Neutrophil (primary cell): ENCODE results near the gene HSFX2.
"Not testable (repeated sequence)": the region's sequence is repeated elsewhere in the genome, so short reads cannot be mapped to it uniquely, and the experiment has no call there.

ENCODE experiments used
- H3K27ac ChIP-seq: fragments of 200-600 bp; sonication (generic); 2 replicates; pipeline ENCODE4 v1.5.1; 2016; ENCODE audit warnings: mild to moderate bottlenecking, moderate library complexity
- H3K27me3 ChIP-seq: fragments of 200-600 bp; sonication (generic); 2 replicates; pipeline ENCODE4 v1.6.0; 2016; ENCODE audit warnings: mild to moderate bottlenecking
- H3K36me3 ChIP-seq: fragments of 200-600 bp; sonication (generic); 2 replicates; pipeline ENCODE4 v1.5.1; 2017
- H3K4me1 ChIP-seq, 2 experiments: fragments of 200-600 bp in 1 of 2; sonication (generic) in 1 of 2; 1 replicate in 1 of 2; 2 replicates in 1 of 2; pipeline versions ENCODE4 v1.5.1 to v1.6.1; 2013 to 2016; ENCODE audit warnings: low read depth in 1 of 2, low read length in 1 of 2, mild to moderate bottlenecking in 1 of 2, moderate library complexity in 1 of 2; ENCODE audit not compliant: control insufficient read depth in 1 of 2, insufficient read depth in 1 of 2
- H3K4me3 ChIP-seq, 2 experiments: fragments of 200-600 bp in 1 of 2; sonication (generic) in 1 of 2; 1 replicate in 1 of 2; 2 replicates in 1 of 2; pipeline ENCODE4 v1.5.1; 2013 to 2016; ENCODE audit warnings: low read depth in 1 of 2, low read length in 1 of 2, mild to moderate bottlenecking in 1 of 2, moderate library complexity in 1 of 2
- H3K9me3 ChIP-seq: fragments of 200-600 bp; sonication (generic); 2 replicates; pipeline ENCODE4 v1.5.1; 2016
- TF ChIP-seq, protein P1 (sequence below): fragments of 200-600 bp; sonication (generic); IDR thresholded peaks from 2 replicates; pipeline ENCODE4 v1.5.1; 2016; ENCODE audit warnings: antibody characterized with exemption

Gene HSFX2

DNA sequence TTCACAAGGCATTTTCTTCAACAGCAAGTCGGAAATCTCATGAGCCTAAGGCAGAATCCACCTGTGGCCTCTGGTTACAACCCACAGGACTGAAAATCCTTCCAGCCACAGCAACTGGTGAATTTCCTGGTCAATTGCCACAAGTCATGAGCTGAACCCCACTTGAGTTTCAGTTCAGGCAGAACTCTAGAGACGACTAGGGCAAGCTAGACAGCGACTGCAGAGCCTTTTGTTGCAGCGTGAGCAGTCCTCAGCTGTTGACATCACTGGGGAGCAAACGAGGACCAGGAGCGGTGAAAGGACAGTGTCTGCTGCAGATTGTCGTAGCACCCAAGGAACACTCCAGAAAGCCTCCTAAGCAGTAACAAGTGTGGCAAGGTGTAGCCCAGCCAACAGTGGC is 829 bp upstream of the HSFX2 start:
- not testable (repeated sequence) for H3K9me3 ChIP-seq, H3K4me1 ChIP-seq, H3K4me3 ChIP-seq, H3K36me3 ChIP-seq, H3K27ac ChIP-seq, H3K27me3 ChIP-seq

DNA sequence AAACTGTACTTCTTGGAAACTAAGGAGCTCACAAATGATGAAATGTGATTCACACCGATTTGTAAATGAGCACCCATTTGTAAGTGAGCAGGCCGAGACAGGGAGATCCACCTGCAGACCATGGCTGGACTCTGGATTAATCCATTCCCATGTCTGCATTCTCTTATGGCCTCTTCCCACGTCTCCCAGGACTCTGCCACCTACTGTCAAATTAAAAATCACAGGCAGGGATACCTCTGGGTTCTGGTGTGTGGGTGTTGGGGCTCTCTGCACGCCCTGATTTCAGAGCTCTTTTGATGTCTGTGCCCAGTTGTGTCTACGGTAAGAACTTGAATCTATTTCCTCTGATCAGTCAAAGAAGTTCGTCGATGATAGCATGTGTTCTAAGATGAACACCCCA is 4.1 kb downstream of the HSFX2 start:
- not testable (repeated sequence) for H3K36me3 ChIP-seq, H3K4me3 ChIP-seq, H3K4me1 ChIP-seq, H3K27ac ChIP-seq, H3K9me3 ChIP-seq, H3K27me3 ChIP-seq

DNA sequence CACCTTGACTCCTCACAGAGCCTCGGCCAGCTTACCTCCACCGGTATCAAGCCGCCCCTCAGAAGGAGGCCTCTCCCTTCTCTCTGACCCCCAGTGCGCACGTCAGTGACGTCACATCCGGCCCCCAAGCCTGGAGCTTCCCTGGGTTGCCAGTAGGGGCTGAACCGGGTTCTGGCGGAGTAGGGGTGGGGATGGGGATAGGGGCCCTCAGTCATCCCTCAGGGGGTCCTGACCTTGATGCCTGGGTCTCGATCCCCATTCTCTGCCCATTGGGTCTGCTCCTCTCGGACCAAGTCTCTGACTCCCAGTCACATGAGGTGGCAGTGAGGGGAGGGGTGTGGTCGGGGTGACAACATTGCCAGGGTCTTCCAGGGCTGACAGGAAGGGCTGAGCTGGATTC is 7.8 kb downstream of the HSFX2 start, which contains the start of gene MAGEA9B:
TSS of gene MAGEA9B (minus strand) at position 101 of the 400 bp plus-strand sequence. CDS start 4,280 bp downstream, outside the sequence.
- H3K4me3 ChIP-seq, H3K9me3 ChIP-seq, H3K36me3 ChIP-seq, H3K4me1 ChIP-seq, H3K27ac ChIP-seq, H3K27me3 ChIP-seq: not testable (repeated sequence)

- not testable (repeated sequence) for H3K27me3 ChIP-seq, H3K9me3 ChIP-seq, H3K27ac ChIP-seq, H3K4me1 ChIP-seq, H3K4me3 ChIP-seq, H3K36me3 ChIP-seq
These were observed 9.5 kb downstream of the HSFX2 start for GRCh38 chrX:149585631-149586030.

DNA sequence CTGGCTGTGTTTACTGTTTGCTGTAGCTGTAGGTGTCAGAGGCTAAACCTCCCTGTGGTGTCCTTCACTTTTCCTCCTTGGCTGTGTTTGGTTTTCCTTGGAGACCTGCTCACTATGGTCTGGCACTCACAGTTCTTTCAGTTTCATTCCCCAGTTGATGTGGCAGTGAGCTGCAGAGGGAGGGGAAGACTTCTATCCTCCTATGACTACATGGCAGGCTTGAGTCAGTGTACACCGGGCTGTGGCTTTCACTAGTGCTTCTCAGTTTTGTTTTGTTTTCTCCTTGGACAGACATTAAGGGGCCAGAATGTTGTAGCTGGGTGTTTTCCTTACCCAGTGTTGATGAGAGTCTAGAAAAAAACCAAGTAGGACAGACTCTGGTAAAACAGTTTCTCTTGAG is 21.7 kb downstream of the HSFX2 start:
- H3K36me3 ChIP-seq, H3K4me3 ChIP-seq, H3K27me3 ChIP-seq, H3K4me1 ChIP-seq, H3K9me3 ChIP-seq, H3K27ac ChIP-seq: not testable (repeated sequence)

DNA sequence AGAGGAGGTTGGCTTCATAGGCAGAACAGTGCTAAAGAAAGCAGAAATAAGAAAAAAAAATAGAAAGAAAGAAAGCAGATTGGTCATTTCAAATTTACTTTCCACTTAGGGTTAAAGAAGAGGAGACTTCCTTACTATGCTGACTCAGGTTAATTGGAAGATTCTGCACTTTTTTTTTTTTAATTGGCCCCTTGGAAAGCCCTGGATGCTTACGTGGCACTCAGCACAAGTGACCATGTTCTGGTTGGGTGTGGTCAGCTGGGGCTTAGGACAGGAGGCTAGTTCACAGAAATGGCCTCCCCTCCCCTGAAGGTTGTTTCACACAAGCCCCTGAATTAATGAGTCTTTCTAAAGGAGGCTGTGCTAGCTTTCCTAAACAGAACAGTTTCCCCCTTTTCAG is 22.4 kb downstream of the HSFX2 start:
- Histone ChIP-seq H3K4me1 (no peaks in the 10 kb centered on the region), H3K27me3 (no peaks in the 10 kb centered on the region), H3K9me3 (no peaks in the 10 kb centered on the region), H3K27ac (no peak overlapping the region), H3K36me3 (no peaks in the 10 kb centered on the region), H3K4me3 (no peak overlapping the region)
- TF ChIP-seq, protein P1, sequence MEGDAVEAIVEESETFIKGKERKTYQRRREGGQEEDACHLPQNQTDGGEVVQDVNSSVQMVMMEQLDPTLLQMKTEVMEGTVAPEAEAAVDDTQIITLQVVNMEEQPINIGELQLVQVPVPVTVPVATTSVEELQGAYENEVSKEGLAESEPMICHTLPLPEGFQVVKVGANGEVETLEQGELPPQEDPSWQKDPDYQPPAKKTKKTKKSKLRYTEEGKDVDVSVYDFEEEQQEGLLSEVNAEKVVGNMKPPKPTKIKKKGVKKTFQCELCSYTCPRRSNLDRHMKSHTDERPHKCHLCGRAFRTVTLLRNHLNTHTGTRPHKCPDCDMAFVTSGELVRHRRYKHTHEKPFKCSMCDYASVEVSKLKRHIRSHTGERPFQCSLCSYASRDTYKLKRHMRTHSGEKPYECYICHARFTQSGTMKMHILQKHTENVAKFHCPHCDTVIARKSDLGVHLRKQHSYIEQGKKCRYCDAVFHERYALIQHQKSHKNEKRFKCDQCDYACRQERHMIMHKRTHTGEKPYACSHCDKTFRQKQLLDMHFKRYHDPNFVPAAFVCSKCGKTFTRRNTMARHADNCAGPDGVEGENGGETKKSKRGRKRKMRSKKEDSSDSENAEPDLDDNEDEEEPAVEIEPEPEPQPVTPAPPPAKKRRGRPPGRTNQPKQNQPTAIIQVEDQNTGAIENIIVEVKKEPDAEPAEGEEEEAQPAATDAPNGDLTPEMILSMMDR: no peak

DNA sequence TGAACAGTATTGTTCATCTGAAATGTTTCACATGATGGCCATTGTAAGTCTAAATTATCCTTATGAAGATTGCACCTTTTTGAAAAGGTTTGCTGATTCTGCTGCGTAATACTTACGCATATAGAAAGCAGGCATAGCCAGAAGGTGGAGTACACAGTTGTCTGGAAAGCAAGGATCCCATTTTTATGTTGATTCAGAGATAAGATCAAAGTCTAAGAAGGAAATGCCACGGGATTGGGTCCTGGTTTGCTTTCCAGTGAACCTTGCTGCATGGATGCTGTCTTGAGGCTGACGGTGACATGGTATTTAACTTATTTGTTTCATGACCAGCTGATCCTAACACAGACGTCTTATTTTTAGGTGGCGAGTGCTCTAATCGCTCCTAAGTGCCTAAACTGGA is 23.3 kb downstream of the HSFX2 start:
- Histone ChIP-seq H3K27me3 (no peaks in the 10 kb centered on the region), H3K4me3 (no peak overlapping the region), H3K27ac (no peak overlapping the region), H3K36me3 (no peaks in the 10 kb centered on the region), H3K4me1 (no peaks in the 10 kb centered on the region), H3K9me3 (no peaks in the 10 kb centered on the region)
- TF ChIP-seq, protein P1: no peak

- no peaks in the 10 kb centered on the region for H3K27me3 ChIP-seq
- no peak overlapping the region for H3K4me3 ChIP-seq
- H3K4me1 ChIP-seq: no peaks in the 10 kb centered on the region
- H3K36me3 ChIP-seq: no peaks in the 10 kb centered on the region
- H3K27ac ChIP-seq: no peak overlapping the region
- TF ChIP-seq, protein P1: no peak
- no peaks in the 10 kb centered on the region for H3K9me3 ChIP-seq
These were observed 24.4 kb downstream of the HSFX2 start for GRCh38 chrX:149570668-149571067.
